IMR-90 (cell line): ENCODE results near the gene KRT5. TPM values are rescaled to one million over a fixed set of nuclear protein-coding genes. Genes with fewer than 3 reads are reported as not detected.

Experiments used
- ATAC-seq: fragments of 200-7000 bp; cut with Tn5 transposase; 2 replicates; pipeline ENCODE4 v1.9.1; 2020; ENCODE audit warnings: low read depth, mild to moderate bottlenecking, moderate library complexity
- BruUV-seq: library from RNA; stranded (reverse); fragments of 400-500 nt; replicated peaks from 2 replicates; lab custom pipeline; 2021; lab: Mats Ljungman, UMichigan
- CTCF ChIA-PET: fragments of 300-600 bp; formaldehyde crosslinking; extraction: SDS; loops from one replicate; lab custom pipeline; 2021; ENCODE audit warnings: antibody characterized with exemption; lab: Yijun Ruan, JAX
- POLR2A ChIA-PET: fragments of 300-600 bp; sonication (Branson Sonifier 250); formaldehyde crosslinking; loops from one replicate; lab custom pipeline; 2022; ENCODE audit warnings: antibody characterized with exemption; ENCODE audit not compliant: unreplicated experiment; lab: Charles Lee
- DNase-seq: peaks from one replicate; pipeline ENCODE4 v3.0.0; 2013
- H2AFZ ChIP-seq: replicated peaks from 2 replicates; pipeline ENCODE3; 2013; ENCODE audit warnings: low read length, mild to moderate bottlenecking; ENCODE audit not compliant: poor library complexity
- H2AK5ac ChIP-seq: 2 replicates; pipeline ENCODE4 v1.6.1; 2013; ENCODE audit warnings: low read depth, low read length, inconsistent platforms
- H2AK9ac ChIP-seq: replicated peaks from 2 replicates; pipeline ENCODE3; 2013; ENCODE audit warnings: mild to moderate bottlenecking, low read depth, low read length, moderate library complexity; ENCODE audit not compliant: poor library complexity
- H2BK120ac ChIP-seq: 2 replicates; pipeline ENCODE4 v1.6.1; 2013; ENCODE audit warnings: low read depth, low read length, inconsistent platforms
- H2BK15ac ChIP-seq: 3 replicates; pipeline ENCODE4 v1.6.1; 2013; ENCODE audit warnings: low read depth, low read length, inconsistent platforms
- H2BK20ac ChIP-seq: 2 replicates; pipeline ENCODE4 v1.6.1; 2013; ENCODE audit warnings: low read depth, mild to moderate bottlenecking, inconsistent platforms, low read length, moderate library complexity
- H2BK5ac ChIP-seq: 2 replicates; pipeline ENCODE4 v1.6.1; 2013; ENCODE audit warnings: mild to moderate bottlenecking, low read depth, low read length, inconsistent platforms; ENCODE audit not compliant: poor library complexity, severe bottlenecking
- H3K14ac ChIP-seq: replicated peaks from 2 replicates; pipeline ENCODE4 v1.6.1; 2013; ENCODE audit warnings: low read depth, low read length, inconsistent platforms
- H3K18ac ChIP-seq: 2 replicates; pipeline ENCODE4 v1.6.1; 2013; ENCODE audit warnings: low read depth, low read length, control low read depth
- H3K23ac ChIP-seq: 2 replicates; pipeline ENCODE4 v1.6.1; 2013; ENCODE audit warnings: low read depth, low read length, inconsistent platforms
- H3K27ac ChIP-seq: 2 replicates; pipeline ENCODE4 v1.5.1; 2013; ENCODE audit warnings: mild to moderate bottlenecking, control low read depth, low read length; ENCODE audit not compliant: insufficient read depth
- H3K27me3 ChIP-seq: 2 replicates; pipeline ENCODE4 v1.6.1; 2013; ENCODE audit warnings: low read length; ENCODE audit not compliant: control insufficient read depth, insufficient read depth
- H3K36me3 ChIP-seq: 2 replicates; pipeline ENCODE4 v1.6.1; 2013; ENCODE audit warnings: low read length, mixed read lengths; ENCODE audit not compliant: control insufficient read depth, insufficient read depth
- H3K4ac ChIP-seq: 2 replicates; pipeline ENCODE4 v1.6.1; 2013; ENCODE audit warnings: low read depth, low read length, inconsistent platforms
- H3K4me1 ChIP-seq: 2 replicates; pipeline ENCODE4 v1.6.1; 2013; ENCODE audit warnings: low read length, mixed read lengths; ENCODE audit not compliant: control insufficient read depth, insufficient read depth
- H3K4me2 ChIP-seq: 2 replicates; pipeline ENCODE4 v1.6.1; 2013; ENCODE audit warnings: low read depth, mild to moderate bottlenecking, control low read depth, low read length, moderate library complexity
- H3K4me3 ChIP-seq: 2 replicates; pipeline ENCODE4 v1.5.1; 2013; ENCODE audit warnings: low read depth, mild to moderate bottlenecking, control low read depth, low read length, moderate library complexity; ENCODE audit not compliant: insufficient read depth
- H3K56ac ChIP-seq: 2 replicates; pipeline ENCODE4 v1.6.1; 2013; ENCODE audit warnings: low read length, inconsistent platforms; ENCODE audit not compliant: insufficient read depth; ENCODE audit errors: extremely low read depth
- H3K79me1 ChIP-seq, 2 experiments: 2 replicates each; pipeline ENCODE4 v1.6.1; 2013; ENCODE audit warnings: low read length in 2 of 2, inconsistent platforms in 1 of 2, low read depth in 1 of 2
- H3K9ac ChIP-seq: 2 replicates; pipeline ENCODE4 v1.6.1; 2013; ENCODE audit warnings: low read depth, low read length, control low read depth
- H3K9me1 ChIP-seq: 2 replicates; pipeline ENCODE4 v1.6.1; 2013; ENCODE audit warnings: low read length, inconsistent platforms; ENCODE audit not compliant: insufficient read depth
- H3K9me3 ChIP-seq: 2 replicates; pipeline ENCODE4 v1.6.1; 2013; ENCODE audit warnings: low read length; ENCODE audit not compliant: control insufficient read depth, insufficient read depth
- H4K20me1 ChIP-seq: 2 replicates; pipeline ENCODE4 v1.6.1; 2013; ENCODE audit warnings: low read length, inconsistent platforms; ENCODE audit not compliant: insufficient read depth
- H4K5ac ChIP-seq: 2 replicates; pipeline ENCODE4 v1.6.1; 2013; ENCODE audit warnings: mild to moderate bottlenecking, low read depth, low read length, control low read depth
- H4K8ac ChIP-seq, 2 experiments: 2 replicates each; pipeline ENCODE4 v1.6.1; 2013; ENCODE audit warnings: low read depth in 2 of 2, low read length in 2 of 2, control low read depth in 1 of 2, inconsistent platforms in 1 of 2
- H4K91ac ChIP-seq: 2 replicates; pipeline ENCODE4 v1.6.1; 2013; ENCODE audit warnings: low read depth, low read length, inconsistent platforms; ENCODE audit not compliant: insufficient read depth
- BHLHE40 ChIP-seq: fragments of 150-350 bp; IDR thresholded peaks from 2 replicates; pipeline ENCODE4 v1.6.1; 2016; ENCODE audit warnings: mild to moderate bottlenecking, low read depth, low read length
- CEBPB ChIP-seq: IDR thresholded peaks from 2 replicates; pipeline ENCODE4 v1.6.1; 2012; ENCODE audit warnings: low read depth, low read length, improper control_type of control experiment
- CHD1 ChIP-seq: IDR thresholded peaks from 2 replicates; pipeline ENCODE4 v1.6.1; 2012; ENCODE audit warnings: low read depth, low read length, improper control_type of control experiment
- CTCF ChIP-seq: conservative IDR thresholded peaks from 2 replicates; pipeline ENCODE4 v1.5.1; 2012; ENCODE audit warnings: mild to moderate bottlenecking, low read depth, low read length, improper control_type of control experiment
- FOS ChIP-seq: fragments of 150-350 bp; IDR thresholded peaks from 2 replicates; pipeline ENCODE4 v1.6.1; 2016; ENCODE audit warnings: low read depth, low read length
- MAFK ChIP-seq: IDR thresholded peaks from 2 replicates; pipeline ENCODE4 v1.6.1; 2012; ENCODE audit warnings: low read depth, low read length, improper control_type of control experiment
- MAZ ChIP-seq: IDR thresholded peaks from 2 replicates; pipeline ENCODE4 v1.6.1; 2012; ENCODE audit warnings: low read depth, mild to moderate bottlenecking, low read length, improper control_type of control experiment, moderate library complexity, borderline replicate concordance
- MXI1 ChIP-seq: IDR thresholded peaks from 2 replicates; pipeline ENCODE4 v1.6.1; 2012; ENCODE audit warnings: low read depth, mild to moderate bottlenecking, low read length, moderate library complexity, borderline replicate concordance
- NFE2L2 ChIP-seq: fragments of 150-350 bp; IDR thresholded peaks from 2 replicates; pipeline ENCODE4 v1.6.1; 2016; ENCODE audit warnings: low read depth, mild to moderate bottlenecking, low read length
- POLR2A ChIP-seq: IDR thresholded peaks from 2 replicates; pipeline ENCODE4 v1.6.1; 2012; ENCODE audit warnings: mild to moderate bottlenecking, low read depth, low read length
- RAD21 ChIP-seq: IDR thresholded peaks from 2 replicates; pipeline ENCODE4 v1.6.1; 2012; ENCODE audit warnings: low read length, improper control_type of control experiment
- RCOR1 ChIP-seq: IDR thresholded peaks from 2 replicates; pipeline ENCODE4 v1.6.1; 2012; ENCODE audit warnings: mild to moderate bottlenecking, low read length, improper control_type of control experiment; ENCODE audit not compliant: insufficient replicate concordance
- RFX5 ChIP-seq: IDR thresholded peaks from 2 replicates; pipeline ENCODE4 v1.8.0; 2012; ENCODE audit warnings: low read depth, mild to moderate bottlenecking, low read length, moderate library complexity
- SMC3 ChIP-seq: fragments of 150-350 bp; IDR thresholded peaks from 2 replicates; pipeline ENCODE4 v1.6.1; 2016; ENCODE audit warnings: low read depth, mild to moderate bottlenecking, antibody characterized with exemption, low read length, moderate library complexity
- USF2 ChIP-seq: fragments of 150-350 bp; IDR thresholded peaks from 2 replicates; pipeline ENCODE4 v1.6.1; 2017; ENCODE audit warnings: mild to moderate bottlenecking, antibody characterized with exemption, low read length, low read depth
- WGBS, 2 experiments: methylation state at CpG; one replicate each; pipeline versions ENCODE4 v1.1.5 to v1.1.7; 2013; ENCODE audit warnings: missing lambda C conversion rate in 2 of 2; ENCODE audit not compliant: insufficient read length in 1 of 2; ENCODE audit errors: extremely low coverage in 2 of 2; 5-methylcytosine and 5-hydroxymethylcytosine counted together
- dilution Hi-C: fragments of 300-500 bp; cut with HindIII; formaldehyde crosslinking; loops from one replicate; pipeline ENCODE4 v1.14.3; 2018; ENCODE audit warnings: low sequenced_read_pairs; ENCODE audit not compliant: unreplicated experiment
- in situ Hi-C: fragments of 300-500 bp; cut with MboI; formaldehyde crosslinking; loops from 3 replicates; pipeline ENCODE4 v1.14.3; 2019; ENCODE audit warnings: low sequenced_read_pairs, inconsistent platforms, mixed read lengths
- intact Hi-C: fragments of 100-400 bp; cut with micrococcal nuclease; formaldehyde crosslinking; loops from 2 replicates; pipeline ENCODE4 v1.10.0; 2022
- polyA plus RNA-seq, 3 experiments: library from polyadenylated mRNA; depleted of rRNA; stranded (reverse); fragments of >200 nt; gene quantifications; 2 replicates each; pipeline ENCODE4 v1.2.3, GENCODE V29; 2012; ENCODE audit warnings: low replicate concordance in 1 of 3
- total RNA-seq: library from RNA; depleted of rRNA; stranded (reverse); fragments of >200 nt; gene quantifications from 2 replicates; pipeline ENCODE4 v1.2.3, GENCODE V29; 2012
- TF ChIP-seq, protein P1 (sequence below): fragments of 150-350 bp; IDR thresholded peaks from 2 replicates; pipeline ENCODE4 v1.6.1; 2016; ENCODE audit warnings: low read depth, mild to moderate bottlenecking, low read length, moderate library complexity, borderline replicate concordance

The KRT5 gene
- total and polyA plus RNA-seq, 2 of the 4 experiments (the other 2 are of a cell fraction) = not detected

GRCh38 chr12:52487211-52487610, 33.0 kb downstream of the KRT5 start:
- intact Hi-C loops (no loop called here), in situ Hi-C loops (no loop called here), dilution Hi-C loops (no loop called here)
- no peak overlapping the region for H2BK120ac ChIP-seq
- no peak overlapping the region for H2AK5ac ChIP-seq
- H2BK15ac ChIP-seq = no peak overlapping the region
- no peak overlapping the region for H4K8ac ChIP-seq
- no CpG with 5 or more reads among the region's 1 CpG for WGBS, 2 experiments
- H2BK5ac ChIP-seq = no peak overlapping the region
- no peak overlapping the region for H3K27ac ChIP-seq
- no peak overlapping the region for H2AFZ ChIP-seq
- H3K4me2 ChIP-seq = no peak overlapping the region
- ATAC-seq = no peak
- no peaks in the 10 kb centered on the region for H3K4me1 ChIP-seq
- peaks cover 6% of the 10 kb centered on the region for H3K27me3 ChIP-seq
- H3K14ac ChIP-seq = no peak overlapping the region
- no peaks in the 10 kb centered on the region for H3K9me1 ChIP-seq
- H3K23ac ChIP-seq = no peak overlapping the region
- H3K36me3 ChIP-seq = no peaks in the 10 kb centered on the region
- H3K9ac ChIP-seq = no peak overlapping the region
- no peaks in the 10 kb centered on the region for H4K20me1 ChIP-seq
- H4K91ac ChIP-seq = no peak overlapping the region
- H3K56ac ChIP-seq = no peak overlapping the region
- H2BK20ac ChIP-seq = no peak overlapping the region
- H3K18ac ChIP-seq = no peak overlapping the region
- no peaks in the 10 kb centered on the region for H3K79me1 ChIP-seq
- ChIA-PET CTCF (no interaction called here), POLR2A (no interaction called here)
- no peak overlapping the region for H3K4ac ChIP-seq
- H2AK9ac ChIP-seq = no peak overlapping the region
- no TSS peak for BruUV-seq
- no peak for TF ChIP-seq RAD21
- no peak for TF ChIP-seq POLR2A
- TF ChIP-seq MAFK = no peak
- no peak for TF ChIP-seq FOS
- no peak for TF ChIP-seq MXI1
- TF ChIP-seq CTCF = no peak
- TF ChIP-seq RFX5 = no peak
- no peak for TF ChIP-seq USF2
- TF ChIP-seq NFE2L2 = no peak
- TF ChIP-seq SMC3 = no peak
- TF ChIP-seq BHLHE40 = no peak
- TF ChIP-seq CHD1 = no peak
- no peak for TF ChIP-seq RCOR1
- no peak for TF ChIP-seq CEBPB
- TF ChIP-seq, protein P1, sequence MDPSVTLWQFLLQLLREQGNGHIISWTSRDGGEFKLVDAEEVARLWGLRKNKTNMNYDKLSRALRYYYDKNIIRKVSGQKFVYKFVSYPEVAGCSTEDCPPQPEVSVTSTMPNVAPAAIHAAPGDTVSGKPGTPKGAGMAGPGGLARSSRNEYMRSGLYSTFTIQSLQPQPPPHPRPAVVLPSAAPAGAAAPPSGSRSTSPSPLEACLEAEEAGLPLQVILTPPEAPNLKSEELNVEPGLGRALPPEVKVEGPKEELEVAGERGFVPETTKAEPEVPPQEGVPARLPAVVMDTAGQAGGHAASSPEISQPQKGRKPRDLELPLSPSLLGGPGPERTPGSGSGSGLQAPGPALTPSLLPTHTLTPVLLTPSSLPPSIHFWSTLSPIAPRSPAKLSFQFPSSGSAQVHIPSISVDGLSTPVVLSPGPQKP = no peak
- no peak for TF ChIP-seq MAZ
- H3K4me3 ChIP-seq = no peak overlapping the region
- no peak for DNase-seq
- no peak overlapping the region for H4K5ac ChIP-seq
- no peaks in the 10 kb centered on the region for H3K9me3 ChIP-seq
